ENCODE measurements around the gene USP11.

DNA sequence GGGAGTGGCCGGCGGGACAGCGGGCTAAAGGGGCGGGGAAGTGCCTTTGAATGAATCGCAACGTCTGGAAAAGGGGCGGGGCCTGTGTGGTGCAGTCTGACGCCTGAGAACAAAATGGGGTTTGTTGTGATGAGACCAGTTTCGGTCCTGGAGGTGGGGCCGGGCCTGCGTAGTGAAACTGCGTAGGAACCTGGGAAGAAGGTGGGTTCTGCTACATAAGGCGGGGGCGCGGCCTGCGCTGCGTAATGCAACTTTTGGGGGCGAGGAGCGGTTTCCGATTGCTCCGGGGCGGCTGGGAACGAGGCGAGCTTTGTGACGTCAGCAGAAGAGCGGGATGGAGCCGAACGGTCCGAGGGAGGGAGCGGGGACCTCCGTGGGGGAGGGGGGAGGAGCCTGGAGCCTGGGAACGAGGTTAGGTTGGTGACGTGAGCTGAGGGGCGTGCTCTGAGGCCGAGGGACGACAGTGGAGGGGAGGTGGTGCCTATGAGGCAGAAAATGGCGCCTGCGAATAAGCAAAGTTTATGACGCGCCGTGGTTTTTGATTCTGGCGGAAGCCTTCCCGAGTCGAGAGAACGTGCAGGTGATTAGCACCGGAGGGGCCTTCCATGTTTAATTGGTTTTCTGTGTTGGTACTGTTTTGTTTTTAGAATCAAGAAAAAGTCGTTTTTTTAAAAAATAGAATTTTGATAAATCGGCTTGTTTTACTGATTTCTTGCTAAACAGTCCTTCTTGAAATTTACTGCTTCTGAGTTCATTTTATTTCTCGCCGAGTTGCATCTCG lies 714 bp downstream of the USP11 start:
- TF ChIP-seq, protein P1, sequence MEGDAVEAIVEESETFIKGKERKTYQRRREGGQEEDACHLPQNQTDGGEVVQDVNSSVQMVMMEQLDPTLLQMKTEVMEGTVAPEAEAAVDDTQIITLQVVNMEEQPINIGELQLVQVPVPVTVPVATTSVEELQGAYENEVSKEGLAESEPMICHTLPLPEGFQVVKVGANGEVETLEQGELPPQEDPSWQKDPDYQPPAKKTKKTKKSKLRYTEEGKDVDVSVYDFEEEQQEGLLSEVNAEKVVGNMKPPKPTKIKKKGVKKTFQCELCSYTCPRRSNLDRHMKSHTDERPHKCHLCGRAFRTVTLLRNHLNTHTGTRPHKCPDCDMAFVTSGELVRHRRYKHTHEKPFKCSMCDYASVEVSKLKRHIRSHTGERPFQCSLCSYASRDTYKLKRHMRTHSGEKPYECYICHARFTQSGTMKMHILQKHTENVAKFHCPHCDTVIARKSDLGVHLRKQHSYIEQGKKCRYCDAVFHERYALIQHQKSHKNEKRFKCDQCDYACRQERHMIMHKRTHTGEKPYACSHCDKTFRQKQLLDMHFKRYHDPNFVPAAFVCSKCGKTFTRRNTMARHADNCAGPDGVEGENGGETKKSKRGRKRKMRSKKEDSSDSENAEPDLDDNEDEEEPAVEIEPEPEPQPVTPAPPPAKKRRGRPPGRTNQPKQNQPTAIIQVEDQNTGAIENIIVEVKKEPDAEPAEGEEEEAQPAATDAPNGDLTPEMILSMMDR (IDR thresholded peaks at IDR 0.05; ENCODE audit: low read depth, low read length, poor library complexity, severe bottlenecking) = no peak
- TF ChIP-seq EZH2phosphoT487 (IDR thresholded peaks at IDR 0.05; ENCODE audit: borderline replicate concordance, low read length) = no peak

Data from DOHH2 (cell line).